K562 (cell line): ENCODE data around the gene PPFIA3. TPM values are rescaled to one million over a fixed set of nuclear protein-coding genes. Genes with fewer than 3 reads are reported as not detected.
A peak's percentile ranks its signal among the peaks of the same experiment; 100 is the strongest.

Source experiments
- BRD4 ChIP-seq: fragments of 200-600 bp; sonication (generic); IDR thresholded peaks from 2 replicates; pipeline ENCODE4 v1.6.1; 2017; ENCODE audit warnings: inconsistent platforms
- CHD1 ChIP-seq: fragments of 200-600 bp; sonication (generic); IDR thresholded peaks from one replicate; pipeline ENCODE4 v1.6.1; 2012; ENCODE audit warnings: mild to moderate bottlenecking, moderate library complexity, low read length, inconsistent platforms
- CREB1 ChIP-seq, 2 experiments: sonication (generic) in 1 of 2; formaldehyde crosslinking in 1 of 2; IDR thresholded peaks; 2 replicates each; pipeline versions ENCODE4 v1.6.1 to v1.8.0; 2012 to 2022; ENCODE audit warnings: inconsistent platforms in 1 of 2, mild to moderate bottlenecking in 1 of 2, missing genetic modification reagents in 1 of 2, moderate library complexity in 1 of 2
- GATAD2B ChIP-seq: fragments of 450-650 bp; IDR thresholded peaks from 2 replicates; pipeline ENCODE4 v1.6.1; 2017; ENCODE audit warnings: mild to moderate bottlenecking, borderline replicate concordance
- IFI16 ChIP-seq: fragments of 250-450 bp; sonication (Bioruptor Pico); IDR thresholded peaks from 2 replicates; pipeline ENCODE4 v2.1.2; 2022; ENCODE audit warnings: mild to moderate bottlenecking, inconsistent platforms
- KHSRP ChIP-seq: fragments of 450-650 bp; IDR thresholded peaks from 2 replicates; pipeline ENCODE4 v1.6.1; 2017
- KLF16 ChIP-seq: IDR thresholded peaks from 2 replicates; pipeline ENCODE4 v1.6.1; 2016; ENCODE audit warnings: antibody characterized with exemption
- MBD1 ChIP-seq: fragments of 250-450 bp; sonication (Bioruptor Pico); IDR thresholded peaks from 2 replicates; pipeline ENCODE4 v1.8.0; 2022; ENCODE audit warnings: inconsistent platforms
- MLLT1 ChIP-seq, 2 experiments: fragments of 450-650 bp; IDR thresholded peaks; 2 replicates each; pipeline ENCODE4 v1.6.1; 2016
- POLR3G ChIP-seq: IDR thresholded peaks from 2 replicates; pipeline ENCODE4 v1.6.1; 2011; ENCODE audit not compliant: insufficient read length, insufficient replicate concordance; ENCODE audit errors: extremely low read depth
- RERE ChIP-seq: sonication (generic); formaldehyde crosslinking; IDR thresholded peaks from 2 replicates; pipeline ENCODE4 v1.8.0; 2023; ENCODE audit warnings: missing genetic modification reagents, mild to moderate bottlenecking, borderline replicate concordance
- SMARCA4 ChIP-seq: fragments of 450-650 bp; IDR thresholded peaks from 2 replicates; pipeline ENCODE4 v1.6.1; 2016
- TSHZ1 ChIP-seq: fragments of 250-450 bp; sonication (Bioruptor Pico); IDR thresholded peaks from 2 replicates; pipeline ENCODE4 v1.4.0; 2020; ENCODE audit warnings: mild to moderate bottlenecking, moderate library complexity
- ZNF146 ChIP-seq: IDR thresholded peaks from one replicate; pipeline ENCODE4 v1.6.1; 2018; ENCODE audit warnings: missing compliant biosample characterization; ENCODE audit not compliant: unreplicated experiment
- ZNF830 ChIP-seq: fragments of 250-450 bp; sonication (Bioruptor Pico); IDR thresholded peaks from 2 replicates; pipeline ENCODE4 v1.5.0; 2021; ENCODE audit warnings: mild to moderate bottlenecking
- polyA plus RNA-seq, 8 experiments: library from polyadenylated mRNA; depleted of rRNA in 4 of 8; stranded (reverse) in 5 of 8; unstranded in 3 of 8; fragments of >200 nt; fragmentation: Nextera tagmentation in 2 of 8; fragmentation: Illumina TruSeq in 1 of 8; extraction: Ambion mirVana in 2 of 8; extraction: Trizol in 1 of 8; gene quantifications; 2 replicates each; pipeline versions ENCODE4 v1.2.1 to v1.2.3, GENCODE V29; 2011 to 2014; ENCODE audit warnings: inconsistent platforms in 1 of 8, missing spikeins in 1 of 8
- total RNA-seq, 7 experiments: library from RNA; depleted of rRNA in 6 of 7; stranded (reverse); fragments of >200 nt in 6 of 7; fragmentation: Illumina TruSeq in 2 of 7; extraction: Trizol in 2 of 7; gene quantifications; 2 replicates each; pipeline versions ENCODE4 v1.2.1 to v1.2.3, GENCODE V29; 2011 to 2021; ENCODE audit warnings: low replicate concordance in 1 of 7

The PPFIA3 gene
- total and polyA plus RNA-seq, 9 of the 15 experiments (the other 6 are each of a cell fraction or from before 2014, with no cell fraction given): 0.10 to 53.0 (median 17.6) TPM

GRCh38 chr19:49148784-49149651 lies 29.7 kb downstream of the PPFIA3 start (continued):
- TF ChIP-seq BRD4 (no peak), KHSRP (no peak), GATAD2B (no peak), ZNF146 (CRISPR knock-in tag) (no peak), CHD1 (no peak), CREB1 (IDR thresholded peaks at IDR 0.05) (peak; percentile 20; the same call in 1 of the 2 replicates), CREB1 (CRISPR knock-in tag; IDR thresholded peaks at IDR 0.05) (peak; percentile 18; the same call in 1 of the 2 replicates), SMARCA4 (peak; percentile 56), RERE (no peak), MBD1 (CRISPR knock-in tag) (no peak), POLR3G (no peak), IFI16 (CRISPR knock-in tag) (no peak), ZNF830 (no peak), TSHZ1 (CRISPR knock-in tag) (no peak), MLLT1 (IDR thresholded peaks at IDR 0.05) (peak in 1 of 2 experiments; percentile 10; a peak in 1 of 4 replicates), KLF16 (no peak; the same call in 1 of the 2 replicates)
